ENCODE data around the gene LAMB3.

The LAMB3 gene

DNA sequence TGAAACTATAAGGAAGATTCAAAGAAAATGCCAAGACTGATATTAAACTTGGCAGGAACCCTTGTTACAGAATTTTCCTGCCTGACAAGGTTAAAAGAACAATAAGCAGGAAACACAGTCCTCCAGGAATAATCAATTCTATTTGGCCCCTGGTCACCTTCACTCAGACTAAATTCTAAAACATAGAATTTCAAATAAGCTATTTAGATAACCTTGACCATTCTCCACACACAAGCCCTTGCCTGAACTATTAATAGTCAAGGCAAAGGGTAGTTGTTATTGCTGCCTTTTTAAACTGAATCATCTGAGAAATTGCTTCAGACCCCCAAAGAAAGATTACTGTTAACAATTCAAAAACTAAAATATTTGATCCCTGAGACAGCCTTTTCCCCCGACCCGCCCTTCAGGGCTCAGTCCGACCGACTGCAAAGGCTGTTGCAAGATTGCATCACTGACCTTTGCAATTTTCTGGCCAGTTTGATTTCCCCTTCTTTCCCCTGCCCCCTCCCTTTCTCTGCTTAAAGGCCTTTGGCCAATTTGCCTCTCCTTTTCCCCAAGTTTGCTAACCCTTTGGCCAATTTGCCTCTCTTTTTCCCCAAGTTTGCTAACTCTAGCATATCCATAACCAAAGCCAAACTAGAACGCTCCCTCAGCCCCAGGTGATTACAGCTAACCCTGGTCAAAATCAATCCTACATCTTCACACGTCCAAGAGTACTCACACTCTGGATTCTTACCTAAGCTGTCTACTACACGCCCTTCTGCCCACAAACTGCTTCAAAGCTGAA, 21.6 kb upstream of the LAMB3 start:
- peaks cover 57% of the 10 kb centered on the region for H3K4me1 Mint-ChIP-seq (ENCODE audit: low read depth)
- peak overlapping the region; percentile 75 for H3K4me3 Mint-ChIP-seq
- H3K27ac Mint-ChIP-seq: peak overlapping the region; percentile 54
- no peaks in the 10 kb centered on the region for H3K36me3 Mint-ChIP-seq (ENCODE audit: low read depth)
- no peak for DNase-seq
- H3K9me3 Mint-ChIP-seq: no peaks in the 10 kb centered on the region
- peaks cover 42% of the 10 kb centered on the region for H3K27me3 Mint-ChIP-seq

DNA sequence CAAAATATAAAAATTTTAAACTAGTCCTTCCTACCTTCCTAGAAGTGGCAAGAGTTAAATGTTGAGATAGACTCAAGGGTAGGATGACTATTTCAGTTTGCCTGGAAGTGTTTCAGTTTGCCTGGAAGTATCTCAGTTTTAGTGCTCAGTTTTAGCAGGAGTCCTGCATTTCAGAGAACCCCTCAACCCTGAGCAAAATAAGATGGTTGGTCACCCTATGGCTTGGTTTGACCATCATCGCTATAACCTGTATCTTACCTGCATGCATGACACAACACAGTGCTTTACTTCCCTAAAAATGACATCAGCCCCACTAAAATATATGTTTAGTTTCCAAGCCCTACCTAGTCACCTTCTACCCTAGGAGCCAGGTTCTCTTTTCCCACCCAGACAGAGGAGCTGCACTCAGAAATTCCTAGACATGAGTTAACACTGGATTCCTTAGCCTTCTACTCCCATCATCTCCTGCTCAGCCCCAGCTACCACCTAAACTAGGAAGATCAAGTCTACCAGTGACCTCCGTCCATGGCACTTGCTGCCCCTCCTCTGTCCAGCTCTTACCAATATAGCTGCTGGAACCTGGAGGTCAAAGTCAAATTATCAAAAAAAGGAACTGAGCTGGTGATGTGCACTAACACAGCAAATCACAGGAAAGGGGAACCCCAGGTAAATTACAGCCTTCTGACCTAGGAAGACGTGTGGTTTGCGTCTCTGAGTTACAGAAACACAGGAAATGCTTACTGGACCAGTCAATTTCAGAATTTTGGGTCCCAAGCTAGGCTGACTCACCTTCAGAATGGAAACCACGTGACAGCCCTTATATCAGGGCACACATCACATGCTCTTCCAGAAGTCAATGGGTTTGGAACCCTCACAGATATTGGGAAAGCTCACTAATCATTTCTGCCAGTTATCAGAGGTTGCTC, 20.7 kb upstream of the LAMB3 start:
- DNase-seq: no peak
- H3K27me3 Mint-ChIP-seq: peaks cover 37% of the 10 kb centered on the region
- H3K27ac Mint-ChIP-seq: peak overlapping the region; percentile 54
- H3K4me3 Mint-ChIP-seq: peak overlapping the region; percentile 11
- peaks cover 52% of the 10 kb centered on the region for H3K4me1 Mint-ChIP-seq (ENCODE audit: low read depth)
- no peaks in the 10 kb centered on the region for H3K36me3 Mint-ChIP-seq (ENCODE audit: low read depth)
- H3K9me3 Mint-ChIP-seq: no peaks in the 10 kb centered on the region

DNA sequence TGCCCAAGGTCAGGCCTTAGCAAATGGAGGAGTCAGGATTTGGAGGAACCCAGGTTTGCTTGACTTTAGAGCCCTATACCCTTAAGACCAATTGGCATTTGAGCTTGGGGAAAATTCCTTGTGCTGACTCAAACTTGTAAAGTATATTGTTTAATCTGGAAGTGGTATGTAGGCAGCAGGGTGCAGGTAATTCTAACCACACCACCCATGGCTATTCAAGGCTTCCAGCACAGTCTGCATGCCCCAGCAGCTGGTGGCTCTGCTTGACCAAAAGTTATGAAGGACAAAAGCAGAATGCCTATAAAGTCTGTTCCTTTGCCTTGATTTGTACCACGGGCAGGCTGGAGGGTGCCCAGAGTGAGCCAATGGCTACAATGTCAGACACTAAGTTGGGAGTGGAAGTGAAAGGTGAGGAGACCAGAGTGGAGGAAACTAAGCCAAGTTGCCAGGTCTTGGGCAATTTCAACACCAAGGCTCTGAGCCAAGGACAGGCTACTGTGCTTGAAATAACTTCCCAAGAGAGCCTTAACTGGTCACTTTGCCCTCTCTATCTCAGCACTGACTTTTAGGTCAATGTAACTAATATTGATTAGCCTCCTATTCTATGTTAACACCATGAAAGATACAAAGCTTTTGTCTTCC, 18.3 kb upstream of the LAMB3 start:
- no peak overlapping the region for H3K27ac Mint-ChIP-seq
- no peak for DNase-seq
- no peaks in the 10 kb centered on the region for H3K9me3 Mint-ChIP-seq
- no peak overlapping the region for H3K4me3 Mint-ChIP-seq
- no peaks in the 10 kb centered on the region for H3K36me3 Mint-ChIP-seq (ENCODE audit: low read depth)
- H3K4me1 Mint-ChIP-seq (ENCODE audit: low read depth): peaks cover 42% of the 10 kb centered on the region
- H3K27me3 Mint-ChIP-seq: peaks cover 15% of the 10 kb centered on the region

DNA sequence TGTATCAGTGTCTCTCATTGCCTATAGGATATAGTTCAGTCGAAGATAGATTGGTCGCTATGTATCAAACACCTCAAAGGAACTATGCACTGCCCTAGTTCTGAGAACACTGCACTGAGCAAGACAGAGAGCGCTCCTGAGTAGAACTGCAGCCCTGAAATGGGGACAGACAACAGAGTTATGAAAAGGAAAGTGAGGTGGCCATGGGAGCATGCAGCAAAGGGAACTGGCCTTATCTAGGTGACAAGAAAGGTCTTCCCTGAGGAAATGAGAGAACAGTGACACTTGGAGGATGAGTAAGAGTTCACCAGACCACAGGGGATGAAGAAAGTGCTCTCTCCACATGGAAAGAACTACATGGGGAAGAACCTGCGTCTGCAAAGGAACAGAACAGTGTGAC, 15.5 kb upstream of the LAMB3 start:
- peaks cover 14% of the 10 kb centered on the region for H3K4me1 Mint-ChIP-seq (ENCODE audit: low read depth)
- DNase-seq: no peak
- no peaks in the 10 kb centered on the region for H3K27me3 Mint-ChIP-seq
- H3K36me3 Mint-ChIP-seq (ENCODE audit: low read depth): no peaks in the 10 kb centered on the region
- H3K9me3 Mint-ChIP-seq: no peaks in the 10 kb centered on the region
- no peak overlapping the region for H3K27ac Mint-ChIP-seq
- H3K4me3 Mint-ChIP-seq: no peak overlapping the region

DNA sequence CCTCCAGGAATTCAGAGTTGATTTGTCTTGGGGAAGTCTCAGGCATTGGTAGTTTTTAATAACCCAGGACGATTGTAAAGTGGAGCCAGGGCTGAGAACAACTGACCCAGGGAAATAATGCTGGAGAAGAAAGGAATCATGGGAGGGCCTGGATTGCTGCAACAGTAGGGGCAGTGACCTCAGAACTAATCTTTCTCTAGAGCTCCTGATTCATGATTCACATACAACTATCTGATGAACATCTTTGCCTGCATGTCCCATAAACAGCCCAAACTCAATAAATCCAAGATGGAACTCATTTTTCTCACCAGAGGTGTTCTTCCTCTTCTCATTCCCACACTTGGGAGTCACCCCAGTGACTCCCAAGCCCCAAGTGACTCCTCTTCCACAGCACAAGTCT, 14.9 kb upstream of the LAMB3 start:
- no peak for DNase-seq
- no peak overlapping the region for H3K27ac Mint-ChIP-seq
- H3K36me3 Mint-ChIP-seq (ENCODE audit: low read depth): no peaks in the 10 kb centered on the region
- peaks cover 10% of the 10 kb centered on the region for H3K4me1 Mint-ChIP-seq (ENCODE audit: low read depth)
- no peak overlapping the region for H3K4me3 Mint-ChIP-seq
- H3K27me3 Mint-ChIP-seq: no peaks in the 10 kb centered on the region
- H3K9me3 Mint-ChIP-seq: no peaks in the 10 kb centered on the region

DNA sequence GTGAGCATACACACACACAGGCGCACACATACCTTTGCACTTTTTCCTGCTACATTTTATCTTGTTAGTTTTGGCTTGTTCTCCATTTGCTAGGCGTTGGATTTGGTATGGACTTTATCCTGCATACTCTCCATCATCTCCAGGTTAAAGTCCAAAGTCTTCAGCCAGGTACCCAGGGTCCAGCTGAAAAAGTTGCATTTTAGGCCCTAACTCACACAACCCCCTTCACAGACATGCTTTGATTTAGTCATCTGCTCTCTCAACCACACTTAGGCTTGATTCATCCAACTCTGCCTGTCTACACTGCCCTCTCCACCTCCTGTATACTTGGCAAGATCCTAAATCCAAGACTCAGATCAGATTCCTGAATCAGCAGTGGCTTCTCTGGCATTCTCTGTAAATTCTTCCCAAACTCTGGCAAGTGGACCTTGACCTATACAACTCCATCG, 10.7 kb upstream of the LAMB3 start:
- Mint-ChIP-seq H3K4me3 (no peak overlapping the region), H3K36me3 (ENCODE audit: low read depth) (no peaks in the 10 kb centered on the region), H3K4me1 (ENCODE audit: low read depth) (peaks cover 14% of the 10 kb centered on the region), H3K9me3 (no peaks in the 10 kb centered on the region), H3K27ac (no peak overlapping the region), H3K27me3 (no peaks in the 10 kb centered on the region)
- no peak for DNase-seq

DNA sequence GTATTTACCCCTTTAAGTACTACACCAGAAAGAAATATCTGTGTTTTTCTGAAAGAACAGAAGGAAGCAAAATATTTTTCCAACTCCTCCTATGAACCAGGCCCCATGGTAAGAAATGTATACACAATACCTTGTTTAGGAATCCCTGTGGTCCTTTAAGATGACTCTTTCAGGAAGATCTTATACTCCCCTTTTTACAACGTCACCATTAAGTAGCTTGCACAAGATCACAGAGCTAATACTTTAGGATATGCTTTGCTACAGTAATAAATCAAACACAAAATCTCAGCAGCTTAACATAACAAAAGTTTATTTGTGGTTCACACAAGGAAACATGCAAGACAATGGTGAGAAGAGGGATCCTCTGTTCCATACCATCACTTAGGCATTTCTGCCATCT, 8.8 kb upstream of the LAMB3 start:
- no peaks in the 10 kb centered on the region for H3K36me3 Mint-ChIP-seq (ENCODE audit: low read depth)
- H3K4me3 Mint-ChIP-seq: no peak overlapping the region
- no peaks in the 10 kb centered on the region for H3K9me3 Mint-ChIP-seq
- H3K4me1 Mint-ChIP-seq (ENCODE audit: low read depth): peaks cover 14% of the 10 kb centered on the region
- no peak overlapping the region for H3K27ac Mint-ChIP-seq
- DNase-seq: no peak
- H3K27me3 Mint-ChIP-seq: no peaks in the 10 kb centered on the region

DNA sequence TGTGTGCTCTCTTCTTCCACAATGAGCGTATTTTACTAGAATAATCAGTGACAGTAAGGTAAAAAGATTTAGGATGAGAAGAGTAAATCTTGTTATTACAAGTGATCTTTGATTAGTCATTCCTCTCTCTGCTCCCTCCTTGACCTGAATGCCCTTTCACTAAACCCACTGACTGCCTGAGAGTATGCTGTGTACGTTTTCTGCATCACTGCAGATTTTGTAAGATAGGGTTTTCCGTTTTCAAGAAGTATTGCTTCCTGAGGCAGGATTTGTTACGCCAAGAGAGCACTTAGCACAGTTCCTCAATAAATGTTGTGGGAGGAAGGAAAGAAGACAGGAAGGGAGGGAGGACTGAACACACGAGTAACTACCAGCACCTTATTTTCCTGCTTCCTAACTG, 7.7 kb upstream of the LAMB3 start:
- H3K9me3 Mint-ChIP-seq: no peaks in the 10 kb centered on the region
- H3K4me1 Mint-ChIP-seq (ENCODE audit: low read depth): peaks cover 14% of the 10 kb centered on the region
- no peaks in the 10 kb centered on the region for H3K27me3 Mint-ChIP-seq
- no peak for DNase-seq
- H3K36me3 Mint-ChIP-seq (ENCODE audit: low read depth): no peaks in the 10 kb centered on the region
- peak overlapping the region; percentile 57 for H3K27ac Mint-ChIP-seq
- H3K4me3 Mint-ChIP-seq: peak overlapping the region; percentile 28

DNA sequence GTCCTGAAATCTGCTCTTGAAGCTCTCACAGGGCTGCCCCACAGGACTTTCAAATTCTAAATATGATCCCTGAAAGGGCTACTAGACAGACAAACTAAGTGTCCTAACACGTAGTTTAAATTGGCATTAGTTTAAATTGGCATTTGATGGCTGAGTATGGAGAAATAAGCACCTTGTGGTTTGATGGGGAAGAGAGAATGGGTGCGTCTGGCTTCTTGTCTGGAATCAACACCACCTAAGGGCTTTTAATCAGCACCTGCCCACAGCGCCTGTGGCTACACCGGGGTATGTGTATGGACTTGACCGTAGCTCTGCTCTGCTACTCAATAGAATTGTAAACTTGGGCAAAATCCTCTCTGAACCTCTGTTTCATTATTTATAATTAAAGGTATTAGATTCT, 5.7 kb upstream of the LAMB3 start:
- Mint-ChIP-seq H3K4me1 (ENCODE audit: low read depth) (peaks cover 23% of the 10 kb centered on the region), H3K27ac (no peak overlapping the region), H3K4me3 (no peak overlapping the region)

DNA sequence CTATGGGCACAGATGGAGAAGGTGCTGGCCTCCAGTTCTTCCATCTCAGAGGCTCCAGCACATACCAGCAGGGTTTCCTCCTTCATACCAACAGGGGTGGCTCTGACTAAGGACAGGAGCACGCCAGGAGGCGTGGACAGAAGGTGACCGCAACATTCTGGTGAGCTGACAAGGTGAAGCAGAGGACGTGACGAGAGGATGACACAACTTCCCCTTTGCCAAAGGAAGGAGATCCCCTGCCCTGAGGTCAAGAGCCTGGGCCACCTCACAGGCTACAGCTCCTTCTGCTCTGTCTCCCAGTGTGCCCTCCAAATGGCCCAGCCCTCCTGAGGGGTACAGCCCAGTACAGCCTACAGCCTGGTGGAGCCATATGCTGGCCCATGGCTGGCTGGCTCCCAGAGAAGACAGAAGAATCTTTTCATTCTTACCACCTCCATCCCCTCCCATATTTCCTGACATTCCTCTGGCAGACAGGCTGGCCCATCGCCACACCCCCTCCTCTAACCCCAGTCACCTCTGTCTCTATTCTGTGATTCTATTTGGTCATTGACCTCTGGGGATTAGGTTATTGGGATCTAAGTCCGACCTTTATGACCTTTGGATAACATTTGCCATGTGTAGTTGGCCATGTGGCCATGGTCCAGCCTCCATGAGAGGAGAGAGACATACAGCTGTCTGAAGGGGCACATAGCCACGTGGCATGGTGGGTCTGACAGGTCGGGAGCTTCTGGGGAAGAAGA, 5.1 kb upstream of the LAMB3 start:
- Mint-ChIP-seq H3K27ac (no peak overlapping the region), H3K27me3 (no peaks in the 10 kb centered on the region), H3K9me3 (no peaks in the 10 kb centered on the region), H3K36me3 (ENCODE audit: low read depth) (no peaks in the 10 kb centered on the region), H3K4me1 (ENCODE audit: low read depth) (peaks cover 29% of the 10 kb centered on the region), H3K4me3 (no peak overlapping the region)
- DNase-seq: no peak

More for the DNA sequence above, 5.7 kb upstream of the LAMB3 start:
- no peak for DNase-seq
- Mint-ChIP-seq H3K27me3 (no peaks in the 10 kb centered on the region), H3K9me3 (no peaks in the 10 kb centered on the region), H3K36me3 (ENCODE audit: low read depth) (no peaks in the 10 kb centered on the region)

DNA sequence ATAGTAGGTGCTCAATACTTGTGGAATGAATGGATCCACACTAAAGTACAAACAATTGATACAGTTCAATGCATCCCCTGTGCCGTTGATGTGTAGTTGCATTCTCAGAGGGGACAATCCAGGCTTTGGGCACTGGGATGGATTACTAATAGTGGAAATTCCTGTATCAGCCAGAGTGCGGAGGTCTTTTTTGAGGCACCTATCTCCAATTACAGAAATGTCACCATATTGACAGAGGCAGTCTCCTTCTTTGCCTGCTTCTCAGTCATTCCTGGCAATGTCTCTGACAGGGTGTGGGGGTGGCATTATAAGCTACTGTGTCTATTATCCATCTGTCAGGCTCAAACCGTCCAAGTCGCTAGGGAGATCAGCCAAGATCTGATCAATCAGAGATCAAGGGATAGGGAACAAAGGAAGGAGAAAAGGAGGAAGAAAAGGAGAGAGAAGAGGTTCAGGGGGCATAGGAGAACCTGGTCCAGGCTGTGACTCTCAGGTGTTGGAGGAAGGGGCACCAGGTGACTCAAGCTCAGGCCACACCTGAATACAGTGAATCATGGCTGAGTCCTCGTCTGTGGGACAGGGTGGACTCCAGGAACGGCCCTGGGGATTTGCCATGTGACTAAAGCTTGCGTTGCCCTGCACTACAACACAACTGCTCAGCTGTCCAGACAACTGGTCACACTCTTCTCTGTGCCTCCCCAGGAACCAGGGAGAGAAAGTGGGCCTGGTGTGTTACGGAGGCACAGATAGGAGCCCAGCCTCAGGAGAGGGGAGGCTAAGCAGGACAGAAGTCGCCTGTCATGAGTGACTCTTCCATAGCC, 3.4 kb upstream of the LAMB3 start:
- no peak for DNase-seq
- no peak overlapping the region for H3K27ac Mint-ChIP-seq
- no peaks in the 10 kb centered on the region for H3K9me3 Mint-ChIP-seq
- H3K4me3 Mint-ChIP-seq: no peak overlapping the region
- no peaks in the 10 kb centered on the region for H3K27me3 Mint-ChIP-seq
- H3K36me3 Mint-ChIP-seq (ENCODE audit: low read depth): no peaks in the 10 kb centered on the region
- H3K4me1 Mint-ChIP-seq (ENCODE audit: low read depth): peaks cover 42% of the 10 kb centered on the region

DNA sequence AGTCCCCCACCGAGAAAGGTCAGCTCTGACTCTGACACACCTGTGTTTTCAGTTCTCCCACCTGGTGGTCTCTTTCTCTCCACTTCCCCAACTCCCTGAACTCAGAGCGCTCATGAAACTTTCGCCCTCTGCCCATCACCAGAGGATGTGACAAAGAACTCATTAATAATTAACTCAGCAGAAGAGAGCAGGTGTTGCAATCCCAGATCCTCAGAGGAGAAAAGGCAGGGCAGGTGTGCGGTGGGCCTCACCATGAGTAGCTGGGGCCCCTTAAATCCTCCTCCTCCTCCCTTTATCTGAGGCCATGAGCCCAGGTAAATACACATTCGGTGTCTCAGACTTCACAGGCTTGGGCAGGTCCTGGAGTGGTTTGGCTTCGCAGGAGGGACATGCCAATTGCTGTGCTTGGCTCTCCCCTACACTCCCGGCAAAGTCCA, 1.7 kb upstream of the LAMB3 start:
- H3K4me3 Mint-ChIP-seq: no peak overlapping the region
- peaks cover 48% of the 10 kb centered on the region for H3K4me1 Mint-ChIP-seq (ENCODE audit: low read depth)
- DNase-seq: no peak
- H3K36me3 Mint-ChIP-seq (ENCODE audit: low read depth): no peaks in the 10 kb centered on the region
- H3K9me3 Mint-ChIP-seq: no peaks in the 10 kb centered on the region
- H3K27me3 Mint-ChIP-seq: no peaks in the 10 kb centered on the region
- H3K27ac Mint-ChIP-seq: no peak overlapping the region

DNA sequence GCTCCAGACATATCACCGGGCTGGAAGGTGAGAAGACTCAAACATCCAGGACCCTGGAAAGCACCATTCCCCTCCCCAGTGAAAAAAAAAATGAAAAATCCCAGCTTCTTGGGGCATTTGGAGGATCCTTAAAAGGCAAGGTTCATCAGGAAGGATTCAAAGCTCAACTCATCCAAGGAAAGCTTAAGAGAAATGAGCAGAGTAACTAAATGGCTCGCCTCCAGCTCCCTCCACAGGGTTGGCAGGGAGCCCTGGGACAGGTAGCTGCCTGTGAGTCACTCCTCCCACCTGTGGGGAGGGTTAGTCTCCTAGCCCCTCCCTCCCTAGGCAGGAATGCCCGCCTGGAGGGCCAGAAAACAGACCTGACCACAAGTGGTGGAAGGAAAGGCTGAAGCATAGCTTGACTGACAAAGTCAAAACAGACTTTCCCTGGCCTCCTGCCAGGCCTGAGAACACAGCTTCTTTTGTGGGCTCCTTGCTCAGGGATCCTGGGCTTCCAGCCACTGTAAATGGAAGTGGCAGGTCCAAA, 712 bp upstream of the LAMB3 start:
- H3K27ac Mint-ChIP-seq: peak overlapping the region; percentile 50
- DNase-seq: peak; percentile 56
- H3K4me3 Mint-ChIP-seq: no peak overlapping the region
- H3K27me3 Mint-ChIP-seq: no peaks in the 10 kb centered on the region
- H3K9me3 Mint-ChIP-seq: no peaks in the 10 kb centered on the region
- H3K4me1 Mint-ChIP-seq (ENCODE audit: low read depth): peaks cover 50% of the 10 kb centered on the region
- no peaks in the 10 kb centered on the region for H3K36me3 Mint-ChIP-seq (ENCODE audit: low read depth)
